ENCODE results near the gene ZFAND3. TPM values are rescaled to one million over a fixed set of nuclear protein-coding genes. Genes with fewer than 3 reads are reported as not detected.

Gene ZFAND3
- total RNA-seq, 2 experiments from 2014 or later, result 8.3 to 33.8 TPM

DNA sequence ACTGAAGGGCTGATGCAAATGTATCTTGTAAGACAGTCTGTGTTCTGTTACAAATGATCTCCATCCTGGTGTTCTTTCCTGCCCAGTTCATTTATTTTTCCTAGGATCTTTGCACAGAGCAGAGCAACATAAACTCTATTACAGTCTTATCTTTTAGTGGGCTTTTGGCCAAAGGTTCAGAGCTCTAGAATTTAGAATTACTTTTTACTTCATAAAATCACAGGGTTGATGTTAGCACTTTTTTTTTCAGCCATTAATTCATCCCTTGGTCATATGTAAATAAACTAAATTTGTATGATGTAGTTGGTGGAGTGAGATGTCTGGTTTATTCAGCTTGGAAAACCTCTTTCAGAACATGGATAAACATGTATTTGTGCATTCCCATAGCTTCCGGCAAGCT lies 181.9 kb downstream of the ZFAND3 start:
- TF ChIP-seq, protein P1, sequence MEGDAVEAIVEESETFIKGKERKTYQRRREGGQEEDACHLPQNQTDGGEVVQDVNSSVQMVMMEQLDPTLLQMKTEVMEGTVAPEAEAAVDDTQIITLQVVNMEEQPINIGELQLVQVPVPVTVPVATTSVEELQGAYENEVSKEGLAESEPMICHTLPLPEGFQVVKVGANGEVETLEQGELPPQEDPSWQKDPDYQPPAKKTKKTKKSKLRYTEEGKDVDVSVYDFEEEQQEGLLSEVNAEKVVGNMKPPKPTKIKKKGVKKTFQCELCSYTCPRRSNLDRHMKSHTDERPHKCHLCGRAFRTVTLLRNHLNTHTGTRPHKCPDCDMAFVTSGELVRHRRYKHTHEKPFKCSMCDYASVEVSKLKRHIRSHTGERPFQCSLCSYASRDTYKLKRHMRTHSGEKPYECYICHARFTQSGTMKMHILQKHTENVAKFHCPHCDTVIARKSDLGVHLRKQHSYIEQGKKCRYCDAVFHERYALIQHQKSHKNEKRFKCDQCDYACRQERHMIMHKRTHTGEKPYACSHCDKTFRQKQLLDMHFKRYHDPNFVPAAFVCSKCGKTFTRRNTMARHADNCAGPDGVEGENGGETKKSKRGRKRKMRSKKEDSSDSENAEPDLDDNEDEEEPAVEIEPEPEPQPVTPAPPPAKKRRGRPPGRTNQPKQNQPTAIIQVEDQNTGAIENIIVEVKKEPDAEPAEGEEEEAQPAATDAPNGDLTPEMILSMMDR (conservative IDR thresholded peaks at IDR 0.05; ENCODE audit: low read length), result no peak
- no peak for TF ChIP-seq EZH2phosphoT487 (IDR thresholded peaks at IDR 0.05; ENCODE audit: borderline replicate concordance, low read depth, low read length)
- no peak overlapping the region for H3K4me3 ChIP-seq (ENCODE audit: low read depth, low read length, poor library complexity, severe bottlenecking)
- CTCF ChIA-PET (ENCODE audit: unreplicated experiment), result no interaction called here
- no peaks in the 10 kb centered on the region for H3K4me1 ChIP-seq (ENCODE audit: insufficient read depth, low read length, poor library complexity, severe bottlenecking)
- H2AFZ ChIP-seq (ENCODE audit: low read length), result no peak overlapping the region
- H3K36me3 ChIP-seq (ENCODE audit: insufficient read depth, low read length), result no peaks in the 10 kb centered on the region
- H3K79me2 ChIP-seq (ENCODE audit: insufficient read depth, low read depth, low read length), result no peaks in the 10 kb centered on the region
- no peak for DNase-seq (ENCODE audit: low spot score)
- H3K9me2 ChIP-seq (ENCODE audit: insufficient read depth, low read length), result no peaks in the 10 kb centered on the region
- no TSS peak for BruUV-seq (replicated peaks)
- POLR2A ChIA-PET, result interaction anchor here (0.5 to 0.8 kb wide), 3 partner anchors 14 to 83 kb away, joined by 3 to 4 read pairs (median 3); no protein-coding TSS in a partner anchor
- no peaks in the 10 kb centered on the region; the same call in 1 of the 2 replicates for H4K20me1 ChIP-seq (ENCODE audit: insufficient read depth, low read length)
- H3K4me2 ChIP-seq (ENCODE audit: low read length), result no peak overlapping the region
- H3K9me3 ChIP-seq (ENCODE audit: low read length), result no peaks in the 10 kb centered on the region
- intact Hi-C loops (cut with micrococcal nuclease; ENCODE audit: unreplicated experiment), result no loop called here
- no peak overlapping the region for H3K27ac ChIP-seq (ENCODE audit: low read depth, low read length, poor library complexity, severe bottlenecking)

DNA sequence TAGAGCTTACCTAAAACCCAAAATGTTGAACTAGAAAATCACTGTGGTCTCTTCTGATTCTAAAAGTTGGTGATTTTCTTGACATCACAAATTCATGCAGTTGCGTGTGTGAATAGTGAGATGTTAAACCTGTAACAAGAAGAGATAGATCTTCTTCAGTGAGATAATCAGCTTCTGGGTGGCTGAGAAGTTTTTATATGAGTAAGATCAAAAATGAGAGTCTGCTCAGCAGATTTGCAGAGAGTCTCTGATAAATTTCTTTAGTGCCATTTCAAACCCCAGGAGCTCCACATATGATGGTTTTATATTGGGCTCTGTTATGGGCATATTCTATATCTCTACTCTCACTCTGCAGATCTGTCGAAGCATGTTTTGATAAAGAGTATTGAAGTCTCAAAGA lies 185.4 kb downstream of the ZFAND3 start:
- ChIA-PET CTCF (ENCODE audit: unreplicated experiment) (no interaction called here), POLR2A (interaction anchor here (0.7 kb wide), 1 partner anchor 1844 kb away, joined by 6 read pairs; no protein-coding TSS in a partner anchor)
- no peaks in the 10 kb centered on the region for H3K4me1 ChIP-seq (ENCODE audit: insufficient read depth, low read length, poor library complexity, severe bottlenecking)

DNA sequence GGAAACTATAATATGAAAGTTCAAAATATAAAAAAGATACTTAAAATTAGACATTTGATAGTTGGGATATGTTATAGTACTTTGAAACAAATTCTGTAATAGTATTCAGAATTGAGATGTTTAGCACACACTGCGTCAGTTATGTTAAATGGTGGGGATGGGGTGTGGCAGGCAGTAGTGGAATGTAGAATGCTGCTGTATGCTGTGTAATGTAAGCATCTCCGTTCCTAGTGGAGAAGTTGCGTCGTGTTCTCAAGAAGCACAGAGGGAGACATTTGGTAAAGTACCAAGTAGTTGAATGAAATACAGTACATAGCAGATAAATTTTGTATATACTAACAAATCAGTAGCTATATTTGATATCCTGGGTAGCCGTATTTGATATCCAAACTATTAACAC lies 192.4 kb downstream of the ZFAND3 start:
- intact Hi-C loops (cut with micrococcal nuclease; ENCODE audit: unreplicated experiment), result loop anchor here (1.0 to 5.0 kb wide), 2 partner anchors 221 to 305 kb away; no protein-coding TSS in a partner anchor
- ChIA-PET CTCF (ENCODE audit: unreplicated experiment) (interaction anchor here (0.6 kb wide), 1 partner anchor 340 kb away, joined by 3 read pairs; no protein-coding TSS in a partner anchor), POLR2A (interaction anchor here (0.6 to 1.2 kb wide), 3 partner anchors 37 to 593 kb away, joined by 3 read pairs; no protein-coding TSS in a partner anchor)
- Histone ChIP-seq H3K4me3 (ENCODE audit: low read depth, low read length, poor library complexity, severe bottlenecking) (no peak overlapping the region), H3K4me2 (ENCODE audit: low read length) (no peak overlapping the region), H3K9me3 (ENCODE audit: low read length) (no peaks in the 10 kb centered on the region), H3K36me3 (ENCODE audit: insufficient read depth, low read length) (no peaks in the 10 kb centered on the region), H3K27ac (ENCODE audit: low read depth, low read length, poor library complexity, severe bottlenecking) (no peak overlapping the region), H3K4me1 (ENCODE audit: insufficient read depth, low read length, poor library complexity, severe bottlenecking) (no peaks in the 10 kb centered on the region), H4K20me1 (ENCODE audit: insufficient read depth, low read length) (peaks cover 27% of the 10 kb centered on the region), H3K9me2 (ENCODE audit: insufficient read depth, low read length) (no peaks in the 10 kb centered on the region), H3K79me2 (ENCODE audit: insufficient read depth, low read depth, low read length) (no peaks in the 10 kb centered on the region), H2AFZ (ENCODE audit: low read length) (no peak overlapping the region)
- TF ChIP-seq EZH2phosphoT487 (IDR thresholded peaks at IDR 0.05; ENCODE audit: borderline replicate concordance, low read depth, low read length), result no peak
- TF ChIP-seq, protein P1 (conservative IDR thresholded peaks at IDR 0.05; ENCODE audit: low read length), result no peak
- no peak for DNase-seq (ENCODE audit: low spot score)
- no TSS peak for BruUV-seq (replicated peaks)

More for the DNA sequence above, 185.4 kb downstream of the ZFAND3 start:
- DNase-seq (ENCODE audit: low spot score), result no peak
- Histone ChIP-seq H2AFZ (ENCODE audit: low read length) (no peak overlapping the region), H3K79me2 (ENCODE audit: insufficient read depth, low read depth, low read length) (no peaks in the 10 kb centered on the region), H3K4me2 (ENCODE audit: low read length) (no peak overlapping the region), H3K4me3 (ENCODE audit: low read depth, low read length, poor library complexity, severe bottlenecking) (no peak overlapping the region), H4K20me1 (ENCODE audit: insufficient read depth, low read length) (no peaks in the 10 kb centered on the region; the same call in 1 of the 2 replicates), H3K36me3 (ENCODE audit: insufficient read depth, low read length) (no peaks in the 10 kb centered on the region), H3K9me3 (ENCODE audit: low read length) (no peaks in the 10 kb centered on the region), H3K27ac (ENCODE audit: low read depth, low read length, poor library complexity, severe bottlenecking) (no peak overlapping the region), H3K9me2 (ENCODE audit: insufficient read depth, low read length) (no peaks in the 10 kb centered on the region)
- intact Hi-C loops (cut with micrococcal nuclease; ENCODE audit: unreplicated experiment), result no loop called here
- no TSS peak for BruUV-seq (replicated peaks)
- no peak for TF ChIP-seq EZH2phosphoT487 (IDR thresholded peaks at IDR 0.05; ENCODE audit: borderline replicate concordance, low read depth, low read length)
- TF ChIP-seq, protein P1 (conservative IDR thresholded peaks at IDR 0.05; ENCODE audit: low read length), result no peak

All from OCI-LY7 (cell line).